Muscle of arm (tissue), 12 donors: ENCODE results near the gene GID8. TPM values are rescaled to one million over a fixed set of nuclear protein-coding genes. Genes with fewer than 3 reads are reported as not detected.

Source experiments
- DNase-seq: peaks from one replicate; pipeline ENCODE4 v3.0.0-alpha.2; 2013
- polyA plus RNA-seq, 12 donors: library from polyadenylated mRNA; unstranded; fragments of 120-200 nt; gene quantifications; one replicate each; pipeline ENCODE4 v1.2.1, GENCODE V29; 2013; ENCODE audit not compliant: insufficient read length in 12 of 12

The GID8 gene
- polyA plus RNA-seq, 12 donors, result 19.3 to 42.9 (median 30.1) TPM; not detected in 1

DNA sequence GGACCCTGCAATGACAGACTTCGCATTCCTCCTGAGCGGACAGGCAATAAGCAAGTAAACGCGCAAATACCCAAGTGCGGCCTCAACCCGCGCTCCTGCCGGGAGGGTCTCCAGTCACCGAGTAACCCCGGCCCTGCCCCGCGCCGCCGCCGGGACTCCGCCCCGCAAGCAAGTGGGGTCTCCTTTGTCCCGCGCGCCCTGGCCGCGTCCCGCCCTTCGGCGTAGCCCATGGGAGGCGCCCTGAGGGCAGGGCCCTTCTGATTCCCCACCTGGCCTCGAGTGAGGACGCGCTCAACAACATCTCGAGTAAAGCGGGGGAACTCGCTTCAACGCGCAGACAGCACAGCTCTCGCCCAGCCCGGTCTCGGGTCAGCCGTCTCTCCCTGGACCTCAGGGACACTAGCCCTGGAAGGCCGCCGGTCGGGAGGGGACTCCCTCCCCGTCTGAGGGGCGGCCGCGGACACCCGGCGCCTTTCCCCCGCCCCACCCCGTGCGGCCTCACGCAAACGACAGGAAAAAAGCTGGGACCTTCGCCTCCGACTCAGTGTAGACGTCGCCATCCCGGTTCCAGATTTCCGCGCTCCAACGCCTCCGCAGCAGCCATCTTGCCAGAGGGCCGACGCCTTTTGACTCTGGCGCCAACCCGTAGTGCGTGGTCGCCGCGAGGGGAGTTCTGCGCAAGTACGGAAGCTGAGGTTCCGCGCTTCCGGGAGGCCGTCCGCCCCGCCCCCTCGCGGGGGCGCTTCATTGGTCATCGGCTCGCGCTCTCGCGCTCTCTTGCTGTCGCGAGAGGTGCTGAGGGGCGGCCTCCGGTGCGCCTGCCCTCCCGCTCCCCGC lies 461 bp upstream of the GID8 start:
- DNase-seq, result peak; percentile 99

GRCh38 chr20:62940875-62941274 lies 2.9 kb downstream of the GID8 start:
- no peak for DNase-seq

DNA sequence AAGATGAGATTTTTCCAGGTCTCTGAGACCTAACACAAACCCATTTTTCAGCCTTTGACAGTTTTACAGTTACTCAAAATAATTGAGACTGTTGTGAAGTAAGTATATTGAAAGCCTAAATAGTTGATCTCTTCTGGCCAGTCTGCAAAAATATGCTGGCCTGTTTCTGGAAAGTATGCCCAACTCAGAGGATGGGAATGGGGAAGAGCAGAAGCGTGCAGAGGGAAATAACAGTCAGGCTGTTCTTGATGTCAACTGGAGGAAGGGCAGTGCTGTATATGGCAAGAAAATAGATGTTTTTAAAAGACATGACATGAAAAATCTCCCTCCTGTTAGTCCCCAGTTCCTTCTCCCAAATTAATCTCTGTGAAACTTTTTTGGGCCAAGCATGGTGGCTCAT lies 3.8 kb downstream of the GID8 start:
- no peak for DNase-seq

GRCh38 chr20:62942456-62942855 lies 4.5 kb downstream of the GID8 start:
- DNase-seq, result no peak

DNA sequence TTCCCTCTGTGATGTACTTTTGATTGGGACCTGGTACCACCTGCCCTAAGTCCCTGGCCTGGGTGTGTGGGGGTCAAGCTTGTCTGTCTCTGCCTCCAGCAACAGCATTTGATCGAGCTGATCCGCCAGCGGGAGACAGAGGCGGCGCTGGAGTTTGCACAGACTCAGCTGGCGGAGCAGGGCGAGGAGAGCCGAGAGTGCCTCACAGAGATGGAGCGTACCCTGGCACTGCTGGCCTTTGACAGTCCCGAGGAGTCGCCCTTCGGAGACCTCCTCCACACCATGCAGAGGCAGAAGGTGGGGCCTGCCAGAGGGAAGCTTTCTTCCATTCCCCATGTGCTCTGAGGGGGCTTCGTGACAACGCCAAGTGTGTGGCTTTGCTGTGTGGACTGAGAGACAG lies 5.4 kb downstream of the GID8 start:
- DNase-seq, result no peak

DNA sequence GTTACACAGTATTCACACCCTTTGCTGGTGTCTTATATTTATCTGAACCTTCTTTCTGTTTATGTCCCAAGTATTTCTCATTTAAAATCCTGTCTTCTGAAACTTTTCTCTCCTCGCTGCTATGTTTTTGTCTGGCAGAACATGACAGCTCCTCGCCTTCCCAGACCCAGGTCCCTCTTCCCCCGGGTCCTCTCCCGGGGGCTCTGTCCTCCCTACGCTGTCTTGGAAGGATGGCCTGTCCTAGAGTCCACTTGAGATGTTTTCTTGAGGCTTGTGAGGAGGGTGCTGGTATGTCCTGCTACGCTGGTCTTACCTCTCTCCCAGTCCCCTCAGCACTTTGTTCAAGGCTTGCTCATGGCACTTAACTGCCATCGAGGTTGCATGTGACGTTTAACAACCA lies 6.2 kb downstream of the GID8 start:
- DNase-seq, result no peak

DNA sequence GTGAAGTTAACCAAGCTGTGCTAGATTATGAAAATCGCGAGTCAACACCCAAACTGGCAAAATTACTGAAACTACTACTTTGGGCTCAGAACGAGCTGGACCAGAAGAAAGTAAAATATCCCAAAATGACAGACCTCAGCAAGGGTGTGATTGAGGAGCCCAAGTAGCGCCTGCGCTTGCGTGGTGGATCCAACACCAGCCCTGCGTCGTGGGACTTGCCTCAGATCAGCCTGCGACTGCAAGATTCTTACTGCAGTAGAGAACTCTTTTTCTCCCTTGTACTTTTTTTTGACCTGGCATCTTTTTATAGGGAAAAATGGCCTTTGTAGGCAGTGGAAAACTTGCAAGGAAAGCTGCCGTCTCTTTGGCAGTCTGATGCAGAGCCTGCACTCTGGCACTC lies 6.8 kb downstream of the GID8 start:
- no peak for DNase-seq

DNA sequence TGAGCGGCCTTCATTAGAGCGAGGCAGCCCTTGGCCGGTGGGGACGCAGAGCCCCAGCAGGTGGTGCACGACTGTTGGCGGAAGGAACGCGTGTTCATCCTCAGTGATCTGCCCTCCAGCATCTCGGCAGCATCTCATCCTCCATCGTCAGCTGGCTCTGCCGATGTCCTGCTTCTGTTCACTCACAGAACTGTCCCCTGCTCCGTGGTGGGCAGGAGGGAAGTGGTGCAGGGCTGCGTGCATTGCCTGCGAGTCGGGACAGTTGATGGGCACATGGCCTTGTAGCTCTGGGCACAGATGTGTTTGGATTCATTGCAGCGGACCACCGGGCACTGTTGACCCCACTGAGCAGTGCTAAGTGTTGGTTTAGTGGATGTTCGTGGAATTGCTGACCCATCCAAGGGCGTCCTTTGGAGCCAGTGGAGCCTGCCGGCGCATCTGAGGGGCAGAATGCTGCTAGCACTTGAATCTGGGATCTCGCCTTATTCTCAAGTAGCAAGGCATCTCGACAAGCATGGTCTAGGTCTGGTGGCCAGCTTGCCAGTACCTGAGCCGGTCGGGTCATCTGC lies 7.9 kb downstream of the GID8 start:
- DNase-seq, result no peak

DNA sequence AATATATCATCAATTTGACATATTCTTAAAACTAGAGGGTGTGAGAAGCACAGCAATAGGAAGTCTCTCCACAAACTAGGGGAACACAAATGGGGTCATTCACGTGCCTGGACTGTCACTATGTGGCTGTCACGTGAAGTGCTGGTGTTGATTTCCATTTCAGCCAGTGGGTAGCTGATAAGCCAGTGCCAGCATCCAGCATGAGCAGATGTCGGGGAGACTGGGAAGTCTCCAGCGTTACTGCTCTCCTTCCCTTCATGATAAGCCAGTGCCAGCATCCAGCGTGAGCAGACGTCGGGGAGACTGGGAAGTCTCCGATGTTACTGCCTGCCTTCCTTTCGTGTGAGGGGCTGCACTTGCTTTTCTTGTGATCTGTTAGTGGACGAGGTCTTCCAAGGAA lies 9.0 kb downstream of the GID8 start:
- no peak for DNase-seq

- no peak for DNase-seq
Observed at GRCh38 chr20:62947532-62948300, 9.8 kb downstream of the GID8 start.

DNA sequence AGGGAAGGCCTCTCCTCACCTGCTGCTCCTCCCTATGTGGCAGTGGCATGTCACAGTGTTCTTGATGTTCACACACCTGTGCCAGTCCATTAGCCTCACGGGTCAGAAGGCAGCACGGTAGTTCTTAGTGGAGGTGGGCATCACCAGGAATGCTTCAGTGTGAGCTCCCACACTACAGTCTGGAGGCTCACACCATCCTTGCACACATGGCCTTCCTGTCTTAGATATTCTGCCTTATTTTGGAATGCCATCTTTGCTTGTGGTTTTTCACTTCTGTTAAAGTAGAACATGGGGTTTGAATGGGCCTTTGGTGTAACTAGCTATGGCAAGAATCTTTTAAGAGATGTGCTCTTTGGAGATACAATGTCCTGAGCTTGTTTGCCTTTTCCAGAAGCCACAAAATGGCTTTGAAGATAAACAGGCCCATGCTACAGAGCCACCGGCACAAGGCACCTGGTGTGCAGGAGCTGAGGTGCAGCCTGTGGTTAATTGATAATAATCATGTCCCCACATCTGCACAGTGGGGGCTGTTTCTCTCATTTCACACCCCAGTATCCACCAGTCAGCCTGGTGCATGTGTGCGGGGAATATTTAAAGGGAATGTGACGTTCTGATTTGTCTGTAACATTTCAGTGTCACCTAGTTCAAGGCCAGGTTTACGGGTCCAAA lies 11.3 kb downstream of the GID8 start:
- DNase-seq, result no peak

DNA sequence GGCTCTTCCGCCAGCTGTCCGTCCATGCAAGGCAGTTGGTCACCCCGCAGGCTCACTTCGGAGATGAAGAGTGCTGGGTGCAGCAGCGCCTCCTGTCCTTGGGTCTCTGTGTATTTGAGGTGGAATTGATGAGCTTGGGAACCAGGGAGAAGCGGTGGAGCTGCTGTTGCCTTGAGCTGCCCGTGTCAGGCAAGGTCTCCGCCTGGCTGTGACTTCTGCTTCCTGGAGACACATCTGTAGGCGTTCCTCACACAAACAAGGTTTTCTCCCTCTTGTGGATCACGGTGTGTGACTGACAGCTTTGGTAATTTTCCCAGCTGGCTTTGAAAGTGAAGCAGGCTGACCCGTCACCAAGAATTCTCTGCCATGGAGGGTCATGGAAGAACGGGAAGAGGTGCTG lies 12.0 kb downstream of the GID8 start:
- DNase-seq, result no peak

- no peak for DNase-seq
Observed at GRCh38 chr20:62950741-62951140, 12.8 kb downstream of the GID8 start.

GRCh38 chr20:62951143-62951895 lies 13.4 kb downstream of the GID8 start:
- no peak for DNase-seq

- no peak for DNase-seq
Observed at GRCh38 chr20:62951896-62952372, 14.0 kb downstream of the GID8 start.

- no peak for DNase-seq
Observed at GRCh38 chr20:62952373-62952967, 14.5 kb downstream of the GID8 start, which contains the start of gene SLC17A9. SLC17A9 (plus strand) TSS chr20:62952709; CDS start chr20:62952831, 122 bp downstream.

GRCh38 chr20:62952968-62953838 lies 15.3 kb downstream of the GID8 start:
- no peak for DNase-seq

DNA sequence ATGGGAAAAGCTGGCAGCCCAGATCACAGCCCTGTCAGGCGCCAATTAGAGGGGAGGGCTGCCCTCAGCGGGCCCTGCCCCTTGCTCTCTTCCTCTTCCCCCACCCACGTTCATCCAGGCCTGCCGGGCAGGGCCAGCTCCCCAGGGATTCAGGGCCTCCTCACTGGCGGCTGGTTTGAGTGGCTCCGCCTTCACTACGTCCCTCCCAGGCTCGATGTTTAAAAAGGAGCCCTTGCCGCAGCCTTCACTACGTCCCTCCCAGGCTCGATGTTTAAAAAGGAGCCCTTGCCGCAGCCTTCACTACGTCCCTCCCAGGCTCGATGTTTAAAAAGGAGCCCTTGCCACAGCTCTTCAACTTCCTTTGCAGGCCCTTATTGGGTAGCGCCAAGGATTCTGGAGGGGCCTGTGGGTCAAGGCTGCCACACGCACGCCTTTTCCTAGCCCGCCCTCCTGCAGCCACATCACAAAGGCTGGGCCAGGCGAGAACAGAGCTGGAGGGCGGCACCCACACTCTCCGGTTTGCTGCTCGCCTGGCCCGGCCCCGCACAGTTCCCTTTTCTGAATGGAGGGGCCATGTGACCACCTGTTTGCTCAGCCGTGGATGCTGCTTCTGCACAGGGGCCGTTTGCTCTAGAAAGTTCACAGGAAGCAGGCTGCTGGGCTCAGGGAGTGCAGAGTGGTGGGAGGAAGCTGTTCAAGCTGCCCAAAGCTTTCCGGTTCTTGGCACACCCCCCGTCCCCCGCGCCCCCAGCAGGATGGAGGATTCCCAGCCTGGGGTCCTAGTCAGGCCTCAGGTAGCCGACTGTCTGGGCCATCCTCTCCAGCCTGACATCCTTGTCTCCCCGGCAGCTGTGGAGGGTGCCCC lies 16.1 kb downstream of the GID8 start:
- DNase-seq, result peak; percentile 66
